Thymus (tissue), 11 donors: Measurements from ENCODE around the gene LUZP1. TPM values are rescaled to one million over a fixed set of nuclear protein-coding genes. Genes with fewer than 3 reads are reported as not detected.

ENCODE experiments used
- DNase-seq, 9 donors: peaks; one replicate each; pipeline ENCODE4 v3.0.0-alpha.2; 2013; ENCODE audit warnings: low spot score in 9 of 9, low read depth in 6 of 9, missing footprints in 1 of 9
- H3K27ac ChIP-seq, 2 donors: one replicate each; pipeline ENCODE4 v1.5.1; 2013; ENCODE audit warnings: control low read depth in 1 of 2, low read depth in 1 of 2, low read length in 1 of 2, mild to moderate bottlenecking in 1 of 2, moderate library complexity in 1 of 2
- H3K27me3 ChIP-seq, 2 donors: one replicate each; pipeline ENCODE4 v1.5.1; 2013; ENCODE audit warnings: low read length in 1 of 2; ENCODE audit not compliant: control insufficient read depth in 2 of 2, insufficient read depth in 1 of 2
- H3K36me3 ChIP-seq, 2 donors: one replicate each; pipeline ENCODE4 v1.5.1; 2013; ENCODE audit warnings: low read length in 1 of 2, mild to moderate bottlenecking in 1 of 2, moderate library complexity in 1 of 2; ENCODE audit not compliant: control insufficient read depth in 2 of 2, insufficient read depth in 2 of 2
- H3K4me1 ChIP-seq, 2 donors: one replicate each; pipeline ENCODE4 v1.5.1; 2013; ENCODE audit warnings: low read length in 2 of 2; ENCODE audit not compliant: control insufficient read depth in 2 of 2, insufficient read depth in 2 of 2
- H3K4me3 ChIP-seq, 2 donors: one replicate each; pipeline ENCODE4 v1.5.1; 2013; ENCODE audit warnings: low read length in 2 of 2, control low read depth in 1 of 2, mild to moderate bottlenecking in 1 of 2
- H3K9me3 ChIP-seq, 2 donors: one replicate each; pipeline ENCODE4 v1.5.1; 2013; ENCODE audit warnings: low read length in 1 of 2, mild to moderate bottlenecking in 1 of 2; ENCODE audit not compliant: control insufficient read depth in 2 of 2, insufficient read depth in 1 of 2
- WGBS: extraction: QIAGEN DNeasy Blood & Tissue Kit; methylation state at CpG from one replicate; pipeline ENCODE4 v1.1.7; 2013; 5-methylcytosine and 5-hydroxymethylcytosine counted together
- polyA plus RNA-seq: library from polyadenylated mRNA; stranded (reverse); fragments of 200-250 nt; gene quantifications from one replicate; pipeline ENCODE4 v1.2.3, GENCODE V29; 2013
- total RNA-seq: library from RNA; stranded (reverse); fragments of 120-200 nt; gene quantifications from one replicate; pipeline ENCODE4 v1.2.4, GENCODE V29; 2013
- donor health status: healthy.

Gene LUZP1
- total and polyA plus RNA-seq, 2 donors, result 5.5 to 9.3 TPM

- 93% methylated on average over 7 of the region's 7 CpGs for WGBS
- H3K27me3 ChIP-seq, result no peaks in the 10 kb centered on the region
Measured at GRCh38 chr1:23050201-23050600, 118.5 kb downstream of the LUZP1 start.

GRCh38 chr1:23044035-23044434 is 124.6 kb downstream of the LUZP1 start:
- H3K27me3 ChIP-seq, result no peaks in the 10 kb centered on the region
- H3K27ac ChIP-seq, result no peak overlapping the region
- peaks cover 0 to 10% of the 10 kb centered on the region in 2 donors for H3K36me3 ChIP-seq
- no peaks in the 10 kb centered on the region for H3K9me3 ChIP-seq
- 97% methylated on average over 3 of the region's 3 CpGs for WGBS
- DNase-seq, result no peak
- no peaks in the 10 kb centered on the region for H3K4me1 ChIP-seq
- no peak overlapping the region for H3K4me3 ChIP-seq

More at GRCh38 chr1:23050201-23050600, 118.5 kb downstream of the LUZP1 start:
- H3K4me3 ChIP-seq, result no peak overlapping the region
- H3K9me3 ChIP-seq, result no peaks in the 10 kb centered on the region
- H3K27ac ChIP-seq, result no peak overlapping the region
- no peaks in the 10 kb centered on the region for H3K4me1 ChIP-seq
- DNase-seq, result no peak
- H3K36me3 ChIP-seq, result peaks cover 17 to 36% of the 10 kb centered on the region in 2 donors

DNA sequence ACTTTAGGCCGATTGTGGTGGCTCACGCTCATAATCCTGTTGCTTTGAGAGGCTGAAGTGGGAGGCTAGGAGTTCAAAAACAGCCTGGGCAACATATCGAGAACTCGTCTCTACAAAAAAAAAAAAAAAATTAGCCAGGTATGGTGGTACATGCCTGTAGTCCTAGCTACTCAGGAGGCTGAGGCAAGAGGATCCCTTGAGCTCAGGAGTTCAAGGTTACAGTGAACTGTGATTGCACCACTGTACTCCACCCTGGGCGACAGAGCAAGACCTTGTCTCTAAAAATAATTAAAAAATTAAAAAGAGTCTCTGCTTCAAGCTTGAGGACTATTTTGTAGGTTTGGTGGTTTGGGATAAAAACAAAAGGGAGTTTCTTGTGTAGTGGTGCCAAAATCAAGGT is 128.1 kb downstream of the LUZP1 start:
- no peak overlapping the region for H3K4me3 ChIP-seq
- DNase-seq, result no peak
- no peak overlapping the region for H3K27ac ChIP-seq
- peaks cover 0 to 10% of the 10 kb centered on the region in 2 donors for H3K36me3 ChIP-seq
- 95% methylated on average over 5 of the region's 5 CpGs for WGBS
- no peaks in the 10 kb centered on the region for H3K4me1 ChIP-seq
- no peaks in the 10 kb centered on the region for H3K9me3 ChIP-seq
- no peaks in the 10 kb centered on the region for H3K27me3 ChIP-seq

- H3K4me1 ChIP-seq, result no peaks in the 10 kb centered on the region
- WGBS, result 92% methylated on average over 7 of the region's 7 CpGs
- H3K27me3 ChIP-seq, result no peaks in the 10 kb centered on the region
- no peak for DNase-seq
- H3K9me3 ChIP-seq, result no peaks in the 10 kb centered on the region
- no peak overlapping the region for H3K4me3 ChIP-seq
- H3K27ac ChIP-seq, result no peak overlapping the region
- H3K36me3 ChIP-seq, result peaks cover 0 to 6% of the 10 kb centered on the region in 2 donors
Measured at GRCh38 chr1:23039308-23039826, 129.3 kb downstream of the LUZP1 start.

DNA sequence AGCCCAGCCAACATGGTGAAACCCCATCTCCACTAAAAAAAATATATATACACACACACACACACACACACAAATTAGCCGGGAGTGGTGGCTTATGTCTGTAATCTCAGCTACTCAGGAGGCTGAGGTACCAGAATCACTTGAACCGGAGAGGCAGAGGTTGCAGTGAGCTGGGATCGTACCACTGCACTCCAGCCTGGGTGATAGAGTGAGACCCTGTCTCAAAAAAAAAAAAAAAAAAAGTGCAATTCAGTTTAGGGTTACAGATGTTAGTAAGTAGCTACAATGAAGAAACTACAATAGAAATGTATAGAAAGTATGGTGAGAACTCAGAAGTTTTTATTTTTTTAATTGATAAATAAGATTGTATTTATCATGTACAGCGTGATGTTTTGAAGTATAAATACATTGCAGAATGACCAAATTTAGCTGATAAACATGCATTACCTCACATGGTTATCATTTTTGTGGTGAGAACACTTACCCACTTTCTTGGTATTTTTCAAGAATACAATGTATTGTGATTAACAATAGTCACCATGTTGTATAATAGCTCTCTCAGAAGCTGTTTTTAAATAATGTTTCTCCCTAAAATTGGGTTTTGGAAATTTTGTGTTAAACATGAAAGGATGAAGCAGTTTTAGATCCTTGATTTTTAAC is 131.4 kb downstream of the LUZP1 start:
- Histone ChIP-seq H3K9me3 (no peaks in the 10 kb centered on the region), H3K27ac (no peak overlapping the region), H3K4me1 (no peaks in the 10 kb centered on the region), H3K4me3 (no peak overlapping the region), H3K27me3 (no peaks in the 10 kb centered on the region), H3K36me3 (peaks cover 0 to under 1% of the 10 kb centered on the region in 2 donors)
- WGBS, result 96% methylated on average over 4 of the region's 4 CpGs
- no peak for DNase-seq

DNA sequence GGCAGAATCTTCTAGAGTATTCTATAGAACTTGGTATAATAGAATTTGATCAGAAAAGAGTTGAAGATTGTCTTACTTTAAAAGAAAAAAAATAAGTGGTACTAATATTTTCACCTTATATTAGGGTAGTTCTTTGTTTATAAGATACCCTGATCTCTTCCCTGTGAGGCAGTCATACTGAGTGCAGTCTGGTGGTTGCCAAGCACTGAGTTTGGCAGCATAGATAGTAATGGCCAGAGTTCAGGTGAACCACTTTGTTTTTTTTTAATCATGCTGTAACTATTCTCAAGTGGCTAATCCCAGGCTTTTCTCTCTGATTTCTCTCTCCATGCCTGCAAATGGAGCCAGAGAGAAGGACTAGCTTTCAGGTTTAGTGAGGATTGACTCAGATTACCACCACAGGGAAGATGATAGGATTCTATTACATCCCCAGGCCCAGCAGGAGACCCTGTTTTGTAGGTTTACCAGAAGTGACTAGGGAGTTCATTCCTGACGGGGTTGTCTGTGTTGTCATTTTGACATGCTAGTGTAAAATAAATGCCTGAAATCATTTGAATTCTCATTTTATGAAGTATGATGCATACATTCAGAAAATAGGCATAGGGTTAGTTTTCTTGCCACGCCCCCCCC is 132.7 kb downstream of the LUZP1 start:
- Histone ChIP-seq H3K36me3 (peaks cover 0 to 4% of the 10 kb centered on the region in 2 donors), H3K4me1 (no peaks in the 10 kb centered on the region), H3K9me3 (no peaks in the 10 kb centered on the region), H3K4me3 (no peak overlapping the region), H3K27ac (no peak overlapping the region), H3K27me3 (no peaks in the 10 kb centered on the region)
- no peak for DNase-seq
- 96% methylated on average over 2 of the region's 2 CpGs for WGBS

Other genes with a start within 250 kb of the LUZP1 start
- gene LACTBL1, start 196.0 kb downstream of the LUZP1 start, total RNA-seq, result not detected
- not detected for gene LACTBL1, start 196.0 kb downstream of the LUZP1 start, polyA plus RNA-seq
- not detected for gene TEX46, start 153.0 kb downstream of the LUZP1 start, total RNA-seq
- gene TEX46, start 153.0 kb downstream of the LUZP1 start, polyA plus RNA-seq, result 0.32 TPM
- 118 TPM for gene KDM1A, start 149.4 kb downstream of the LUZP1 start, total RNA-seq
- gene KDM1A, start 149.4 kb downstream of the LUZP1 start, polyA plus RNA-seq, result 34.8 TPM
- gene HTR1D, start 48.6 kb upstream of the LUZP1 start, total RNA-seq, result not detected
- 0.07 TPM for gene HTR1D, start 48.6 kb upstream of the LUZP1 start, polyA plus RNA-seq
- 168 TPM for gene HNRNPR, start 175.4 kb upstream of the LUZP1 start, total RNA-seq
- 119 TPM for gene HNRNPR, start 175.4 kb upstream of the LUZP1 start, polyA plus RNA-seq
- 11.4 TPM for gene ZNF436, start 201.0 kb upstream of the LUZP1 start, total RNA-seq
- gene ZNF436, start 201.0 kb upstream of the LUZP1 start, polyA plus RNA-seq, result 6.6 TPM